Trophoblast cell (in vitro differentiated cells and primary cell): ENCODE results near the gene FCN3. TPM values are rescaled to one million over a fixed set of nuclear protein-coding genes. Genes with fewer than 3 reads are reported as not detected.

Source experiments
- DNase-seq, 2 donors: peaks; one replicate each; pipeline ENCODE4 v3.0.0-alpha.2; 2016
- H2AFZ ChIP-seq: 2 replicates; pipeline ENCODE4 v1.6.1; 2013; ENCODE audit warnings: low read length, moderate library complexity, mild to moderate bottlenecking; ENCODE audit not compliant: insufficient read depth, poor library complexity
- H2AK5ac ChIP-seq: 2 replicates; pipeline ENCODE4 v1.6.1; 2013; ENCODE audit warnings: mild to moderate bottlenecking, low read length
- H2BK120ac ChIP-seq: 2 replicates; pipeline ENCODE4 v1.6.1; 2013; ENCODE audit warnings: low read length, mild to moderate bottlenecking, moderate library complexity; ENCODE audit not compliant: insufficient read depth, poor library complexity
- H2BK12ac ChIP-seq: 2 replicates; pipeline ENCODE4 v1.6.1; 2013; ENCODE audit warnings: mild to moderate bottlenecking, low read length, moderate library complexity
- H2BK5ac ChIP-seq: 2 replicates; pipeline ENCODE4 v1.6.1; 2013; ENCODE audit warnings: low read length, low read depth, moderate library complexity, mild to moderate bottlenecking; ENCODE audit not compliant: poor library complexity
- H3K14ac ChIP-seq: 2 replicates; pipeline ENCODE4 v1.6.1; 2013; ENCODE audit warnings: mild to moderate bottlenecking, low read length
- H3K18ac ChIP-seq: 2 replicates; pipeline ENCODE4 v1.6.1; 2013; ENCODE audit warnings: mild to moderate bottlenecking, low read length
- H3K23ac ChIP-seq: 2 replicates; pipeline ENCODE4 v1.6.1; 2013; ENCODE audit warnings: low read length
- H3K27ac ChIP-seq: 2 replicates; pipeline ENCODE4 v1.5.1; 2013; ENCODE audit warnings: low read depth, mild to moderate bottlenecking, inconsistent platforms, low read length, moderate library complexity
- H3K27me3 ChIP-seq: 2 replicates; pipeline ENCODE4 v1.6.1; 2013; ENCODE audit warnings: inconsistent platforms, mild to moderate bottlenecking, low read length, moderate library complexity; ENCODE audit not compliant: insufficient read depth
- H3K36me3 ChIP-seq, 2 experiments: 1 replicate in 1 of 2; 2 replicates in 1 of 2; pipeline ENCODE4 v1.6.1; 2013; ENCODE audit warnings: low read length in 2 of 2, mild to moderate bottlenecking in 2 of 2, moderate library complexity in 1 of 2; ENCODE audit not compliant: insufficient read depth in 2 of 2, control insufficient read depth in 1 of 2
- H3K4ac ChIP-seq: 2 replicates; pipeline ENCODE4 v1.6.1; 2013; ENCODE audit warnings: low read depth, mild to moderate bottlenecking, low read length, moderate library complexity
- H3K4me1 ChIP-seq, 2 experiments: 1 replicate in 1 of 2; 2 replicates in 1 of 2; pipeline ENCODE4 v1.6.1; 2013; ENCODE audit warnings: low read length in 2 of 2, mild to moderate bottlenecking in 2 of 2, moderate library complexity in 1 of 2; ENCODE audit not compliant: insufficient read depth in 2 of 2, control insufficient read depth in 1 of 2
- H3K4me2 ChIP-seq: 2 replicates; pipeline ENCODE4 v1.6.1; 2013; ENCODE audit warnings: inconsistent platforms, mild to moderate bottlenecking, low read length, moderate library complexity
- H3K4me3 ChIP-seq: 2 replicates; pipeline ENCODE4 v1.5.1; 2013; ENCODE audit warnings: mild to moderate bottlenecking, low read depth, low read length, inconsistent platforms
- H3K79me1 ChIP-seq: one replicate; pipeline ENCODE4 v1.6.1; 2013; ENCODE audit warnings: low read length
- H3K79me2 ChIP-seq: 2 replicates; pipeline ENCODE4 v1.6.1; 2013; ENCODE audit warnings: low read length, mild to moderate bottlenecking; ENCODE audit not compliant: control insufficient read depth, insufficient read depth, poor library complexity
- H3K9ac ChIP-seq: 2 replicates; pipeline ENCODE4 v1.6.1; 2013; ENCODE audit warnings: mild to moderate bottlenecking, low read length
- H3K9me3 ChIP-seq: 2 replicates; pipeline ENCODE4 v1.6.1; 2013; ENCODE audit warnings: low read depth, mild to moderate bottlenecking, control low read depth, inconsistent platforms, low read length; ENCODE audit not compliant: insufficient read depth
- H4K12ac ChIP-seq: 2 replicates; pipeline ENCODE4 v1.6.1; 2013; ENCODE audit warnings: low read depth, mild to moderate bottlenecking, low read length, moderate library complexity
- H4K8ac ChIP-seq: 2 replicates; pipeline ENCODE4 v1.6.1; 2013; ENCODE audit warnings: low read depth, mild to moderate bottlenecking, low read length, moderate library complexity
- H4K91ac ChIP-seq: one replicate; pipeline ENCODE4 v1.6.1; 2013; ENCODE audit warnings: low read depth, mild to moderate bottlenecking, low read length, moderate library complexity
- WGBS: extraction: QIAGEN DNeasy Blood & Tissue Kit; methylation state at CpG from one replicate; pipeline ENCODE4 v1.1.7; 2013; ENCODE audit warnings: missing lambda C conversion rate; ENCODE audit not compliant: insufficient read length, insufficient coverage; ENCODE audit errors: extremely low coverage; 5-methylcytosine and 5-hydroxymethylcytosine counted together
- polyA plus RNA-seq: library from polyadenylated mRNA; stranded (reverse); fragments of 200-250 nt; gene quantifications from 2 replicates; pipeline ENCODE4 v1.2.3, GENCODE V29; 2013

Gene FCN3
- polyA plus RNA-seq: not detected in 2 replicates

GRCh38 chr1:27374362-27375086 is at the start of gene FCN3:
TSS of gene FCN3 (minus strand) at chr1:27374824. CDS start at chr1:27374818, 6 bp downstream.
- no peak within 1 kb of the TSS for H3K14ac ChIP-seq
- no peaks in the 10 kb centered on the region for H3K36me3 ChIP-seq
- H3K79me2 ChIP-seq: no peaks in the 10 kb centered on the region
- WGBS: no CpG with 5 or more reads among the region's 4 CpGs
- H3K4ac ChIP-seq: no peak within 1 kb of the TSS
- no peak within 1 kb of the TSS for H3K9ac ChIP-seq
- DNase-seq: no peak
- no peak within 1 kb of the TSS for H4K12ac ChIP-seq
- no peak within 1 kb of the TSS for H4K8ac ChIP-seq
- no peak within 1 kb of the TSS for H2BK5ac ChIP-seq
- H3K18ac ChIP-seq: no peak within 1 kb of the TSS
- no peaks in the 10 kb centered on the region for H3K27me3 ChIP-seq
- no peak within 1 kb of the TSS for H3K4me3 ChIP-seq
- no peak within 1 kb of the TSS for H4K91ac ChIP-seq
- no peak within 1 kb of the TSS for H3K4me2 ChIP-seq
- no peaks in the 10 kb centered on the region for H3K4me1 ChIP-seq
- H2BK12ac ChIP-seq: no peak within 1 kb of the TSS
- no peak within 1 kb of the TSS for H2AFZ ChIP-seq
- no peak within 1 kb of the TSS for H3K23ac ChIP-seq
- H3K79me1 ChIP-seq: no peaks in the 10 kb centered on the region
- H2AK5ac ChIP-seq: no peak within 1 kb of the TSS
- no peak within 1 kb of the TSS for H2BK120ac ChIP-seq
- no peak within 1 kb of the TSS for H3K27ac ChIP-seq
- H3K9me3 ChIP-seq: no peaks in the 10 kb centered on the region

GRCh38 chr1:27423709-27424108 is 49.1 kb upstream of the FCN3 start:
- no peaks in the 10 kb centered on the region for H3K79me2 ChIP-seq
- no peak overlapping the region for H4K91ac ChIP-seq
- H3K4me1 ChIP-seq: peaks cover 0 to 10% of the 10 kb centered on the region in 2 experiments
- no peak for DNase-seq
- H3K18ac ChIP-seq: no peak overlapping the region
- no peak overlapping the region for H3K27ac ChIP-seq
- no peak overlapping the region for H4K12ac ChIP-seq
- H2BK120ac ChIP-seq: no peak overlapping the region
- no peak overlapping the region for H3K4me2 ChIP-seq
- no peak overlapping the region for H3K14ac ChIP-seq
- H3K23ac ChIP-seq: no peak overlapping the region
- no peak overlapping the region for H3K4me3 ChIP-seq
- H3K4ac ChIP-seq: no peak overlapping the region
- H3K27me3 ChIP-seq: no peaks in the 10 kb centered on the region
- H3K79me1 ChIP-seq: no peaks in the 10 kb centered on the region
- no peak overlapping the region for H2BK12ac ChIP-seq
- H3K36me3 ChIP-seq: peaks cover 0 to 7% of the 10 kb centered on the region in 2 experiments
- no peak overlapping the region for H2BK5ac ChIP-seq
- no CpG with 5 or more reads among the region's 4 CpGs for WGBS
- no peak overlapping the region for H2AK5ac ChIP-seq
- H3K9ac ChIP-seq: no peak overlapping the region
- no peak overlapping the region for H2AFZ ChIP-seq
- H3K9me3 ChIP-seq: no peaks in the 10 kb centered on the region
- no peak overlapping the region for H4K8ac ChIP-seq

GRCh38 chr1:27418326-27419185 is 43.9 kb upstream of the FCN3 start:
- no peak overlapping the region for H3K18ac ChIP-seq
- H3K4me3 ChIP-seq: no peak overlapping the region
- peak overlapping the region; percentile 10 for H3K4me2 ChIP-seq
- H2BK12ac ChIP-seq: no peak overlapping the region
- peaks cover 0 to 2% of the 10 kb centered on the region in 2 experiments for H3K4me1 ChIP-seq
- no peaks in the 10 kb centered on the region for H3K79me1 ChIP-seq
- no peak overlapping the region for H2AFZ ChIP-seq
- H4K12ac ChIP-seq: no peak overlapping the region
- no peak overlapping the region for H4K91ac ChIP-seq
- no peaks in the 10 kb centered on the region for H3K9me3 ChIP-seq
- no peak overlapping the region for H3K14ac ChIP-seq
- no peak overlapping the region for H3K4ac ChIP-seq
- peaks cover 3 to 27% of the 10 kb centered on the region in 2 experiments for H3K36me3 ChIP-seq
- H2AK5ac ChIP-seq: no peak overlapping the region
- no peak overlapping the region for H4K8ac ChIP-seq
- H2BK5ac ChIP-seq: peak overlapping the region; percentile 60
- H3K27me3 ChIP-seq: no peaks in the 10 kb centered on the region
- no peak overlapping the region for H3K9ac ChIP-seq
- H2BK120ac ChIP-seq: no peak overlapping the region
- peak overlapping the region; percentile 85 for H3K27ac ChIP-seq
- DNase-seq: peak in 1 of 2 donors; percentile 16
- no peaks in the 10 kb centered on the region for H3K79me2 ChIP-seq
- 100% methylated on average over 1 of the region's 14 CpGs for WGBS
- H3K23ac ChIP-seq: no peak overlapping the region

GRCh38 chr1:27417713-27418112 is 43.1 kb upstream of the FCN3 start:
- Histone ChIP-seq H3K23ac (no peak overlapping the region), H2AK5ac (no peak overlapping the region), H3K9me3 (no peaks in the 10 kb centered on the region), H4K12ac (no peak overlapping the region), H2BK5ac (no peak overlapping the region), H2BK120ac (no peak overlapping the region), H3K79me1 (no peaks in the 10 kb centered on the region), H2BK12ac (peak overlapping the region; percentile 1), H3K27ac (peak overlapping the region; percentile 85), H3K27me3 (no peaks in the 10 kb centered on the region), H2AFZ (no peak overlapping the region), H3K4me1 (peaks cover 0 to 2% of the 10 kb centered on the region in 2 experiments), H3K4ac (no peak overlapping the region), H3K4me3 (no peak overlapping the region), H3K18ac (no peak overlapping the region), H3K36me3 (peaks cover 10 to 35% of the 10 kb centered on the region in 2 experiments), H4K91ac (no peak overlapping the region), H3K14ac (no peak overlapping the region), H4K8ac (no peak overlapping the region), H3K9ac (no peak overlapping the region), H3K79me2 (no peaks in the 10 kb centered on the region), H3K4me2 (no peak overlapping the region)
- no peak for DNase-seq
- WGBS: no CpG with 5 or more reads among the region's 3 CpGs
